IMR-90 (cell line): Measurements from ENCODE around the gene MARCHF3. TPM values are rescaled to one million over a fixed set of nuclear protein-coding genes. Genes with fewer than 3 reads are reported as not detected.

Source experiments
- ATAC-seq: fragments of 200-7000 bp; cut with Tn5 transposase; 2 replicates; pipeline ENCODE4 v1.9.1; 2020; ENCODE audit warnings: low read depth, mild to moderate bottlenecking, moderate library complexity
- BruUV-seq: library from RNA; stranded (reverse); fragments of 400-500 nt; replicated peaks from 2 replicates; lab custom pipeline; 2021; lab: Mats Ljungman, UMichigan
- CTCF ChIA-PET: fragments of 300-600 bp; formaldehyde crosslinking; extraction: SDS; loops from one replicate; lab custom pipeline; 2021; ENCODE audit warnings: antibody characterized with exemption; lab: Yijun Ruan, JAX
- POLR2A ChIA-PET: fragments of 300-600 bp; sonication (Branson Sonifier 250); formaldehyde crosslinking; loops from one replicate; lab custom pipeline; 2022; ENCODE audit warnings: antibody characterized with exemption; ENCODE audit not compliant: unreplicated experiment; lab: Charles Lee
- DNase-seq: peaks from one replicate; pipeline ENCODE4 v3.0.0; 2013
- H2AFZ ChIP-seq: replicated peaks from 2 replicates; pipeline ENCODE3; 2013; ENCODE audit warnings: low read length, mild to moderate bottlenecking; ENCODE audit not compliant: poor library complexity
- H2AK5ac ChIP-seq: 2 replicates; pipeline ENCODE4 v1.6.1; 2013; ENCODE audit warnings: low read depth, low read length, inconsistent platforms
- H2AK9ac ChIP-seq: replicated peaks from 2 replicates; pipeline ENCODE3; 2013; ENCODE audit warnings: mild to moderate bottlenecking, low read depth, low read length, moderate library complexity; ENCODE audit not compliant: poor library complexity
- H2BK120ac ChIP-seq: 2 replicates; pipeline ENCODE4 v1.6.1; 2013; ENCODE audit warnings: low read depth, low read length, inconsistent platforms
- H2BK15ac ChIP-seq: 3 replicates; pipeline ENCODE4 v1.6.1; 2013; ENCODE audit warnings: low read depth, low read length, inconsistent platforms
- H2BK20ac ChIP-seq: 2 replicates; pipeline ENCODE4 v1.6.1; 2013; ENCODE audit warnings: low read depth, mild to moderate bottlenecking, inconsistent platforms, low read length, moderate library complexity
- H2BK5ac ChIP-seq: 2 replicates; pipeline ENCODE4 v1.6.1; 2013; ENCODE audit warnings: mild to moderate bottlenecking, low read depth, low read length, inconsistent platforms; ENCODE audit not compliant: poor library complexity, severe bottlenecking
- H3K14ac ChIP-seq: replicated peaks from 2 replicates; pipeline ENCODE4 v1.6.1; 2013; ENCODE audit warnings: low read depth, low read length, inconsistent platforms
- H3K18ac ChIP-seq: 2 replicates; pipeline ENCODE4 v1.6.1; 2013; ENCODE audit warnings: low read depth, low read length, control low read depth
- H3K23ac ChIP-seq: 2 replicates; pipeline ENCODE4 v1.6.1; 2013; ENCODE audit warnings: low read depth, low read length, inconsistent platforms
- H3K27ac ChIP-seq: 2 replicates; pipeline ENCODE4 v1.5.1; 2013; ENCODE audit warnings: mild to moderate bottlenecking, control low read depth, low read length; ENCODE audit not compliant: insufficient read depth
- H3K27me3 ChIP-seq: 2 replicates; pipeline ENCODE4 v1.6.1; 2013; ENCODE audit warnings: low read length; ENCODE audit not compliant: control insufficient read depth, insufficient read depth
- H3K36me3 ChIP-seq: 2 replicates; pipeline ENCODE4 v1.6.1; 2013; ENCODE audit warnings: low read length, mixed read lengths; ENCODE audit not compliant: control insufficient read depth, insufficient read depth
- H3K4ac ChIP-seq: 2 replicates; pipeline ENCODE4 v1.6.1; 2013; ENCODE audit warnings: low read depth, low read length, inconsistent platforms
- H3K4me1 ChIP-seq: 2 replicates; pipeline ENCODE4 v1.6.1; 2013; ENCODE audit warnings: low read length, mixed read lengths; ENCODE audit not compliant: control insufficient read depth, insufficient read depth
- H3K4me2 ChIP-seq: 2 replicates; pipeline ENCODE4 v1.6.1; 2013; ENCODE audit warnings: low read depth, mild to moderate bottlenecking, control low read depth, low read length, moderate library complexity
- H3K4me3 ChIP-seq: 2 replicates; pipeline ENCODE4 v1.5.1; 2013; ENCODE audit warnings: low read depth, mild to moderate bottlenecking, control low read depth, low read length, moderate library complexity; ENCODE audit not compliant: insufficient read depth
- H3K56ac ChIP-seq: 2 replicates; pipeline ENCODE4 v1.6.1; 2013; ENCODE audit warnings: low read length, inconsistent platforms; ENCODE audit not compliant: insufficient read depth; ENCODE audit errors: extremely low read depth
- H3K79me1 ChIP-seq, 2 experiments: 2 replicates each; pipeline ENCODE4 v1.6.1; 2013; ENCODE audit warnings: low read length in 2 of 2, inconsistent platforms in 1 of 2, low read depth in 1 of 2
- H3K9ac ChIP-seq: 2 replicates; pipeline ENCODE4 v1.6.1; 2013; ENCODE audit warnings: low read depth, low read length, control low read depth
- H3K9me1 ChIP-seq: 2 replicates; pipeline ENCODE4 v1.6.1; 2013; ENCODE audit warnings: low read length, inconsistent platforms; ENCODE audit not compliant: insufficient read depth
- H3K9me3 ChIP-seq: 2 replicates; pipeline ENCODE4 v1.6.1; 2013; ENCODE audit warnings: low read length; ENCODE audit not compliant: control insufficient read depth, insufficient read depth
- H4K20me1 ChIP-seq: 2 replicates; pipeline ENCODE4 v1.6.1; 2013; ENCODE audit warnings: low read length, inconsistent platforms; ENCODE audit not compliant: insufficient read depth
- H4K5ac ChIP-seq: 2 replicates; pipeline ENCODE4 v1.6.1; 2013; ENCODE audit warnings: mild to moderate bottlenecking, low read depth, low read length, control low read depth
- H4K8ac ChIP-seq, 2 experiments: 2 replicates each; pipeline ENCODE4 v1.6.1; 2013; ENCODE audit warnings: low read depth in 2 of 2, low read length in 2 of 2, control low read depth in 1 of 2, inconsistent platforms in 1 of 2
- H4K91ac ChIP-seq: 2 replicates; pipeline ENCODE4 v1.6.1; 2013; ENCODE audit warnings: low read depth, low read length, inconsistent platforms; ENCODE audit not compliant: insufficient read depth
- BHLHE40 ChIP-seq: fragments of 150-350 bp; IDR thresholded peaks from 2 replicates; pipeline ENCODE4 v1.6.1; 2016; ENCODE audit warnings: mild to moderate bottlenecking, low read depth, low read length
- CEBPB ChIP-seq: IDR thresholded peaks from 2 replicates; pipeline ENCODE4 v1.6.1; 2012; ENCODE audit warnings: low read depth, low read length, improper control_type of control experiment
- CHD1 ChIP-seq: IDR thresholded peaks from 2 replicates; pipeline ENCODE4 v1.6.1; 2012; ENCODE audit warnings: low read depth, low read length, improper control_type of control experiment
- CTCF ChIP-seq: conservative IDR thresholded peaks from 2 replicates; pipeline ENCODE4 v1.5.1; 2012; ENCODE audit warnings: mild to moderate bottlenecking, low read depth, low read length, improper control_type of control experiment
- FOS ChIP-seq: fragments of 150-350 bp; IDR thresholded peaks from 2 replicates; pipeline ENCODE4 v1.6.1; 2016; ENCODE audit warnings: low read depth, low read length
- MAFK ChIP-seq: IDR thresholded peaks from 2 replicates; pipeline ENCODE4 v1.6.1; 2012; ENCODE audit warnings: low read depth, low read length, improper control_type of control experiment
- MAZ ChIP-seq: IDR thresholded peaks from 2 replicates; pipeline ENCODE4 v1.6.1; 2012; ENCODE audit warnings: low read depth, mild to moderate bottlenecking, low read length, improper control_type of control experiment, moderate library complexity, borderline replicate concordance
- MXI1 ChIP-seq: IDR thresholded peaks from 2 replicates; pipeline ENCODE4 v1.6.1; 2012; ENCODE audit warnings: low read depth, mild to moderate bottlenecking, low read length, moderate library complexity, borderline replicate concordance
- NFE2L2 ChIP-seq: fragments of 150-350 bp; IDR thresholded peaks from 2 replicates; pipeline ENCODE4 v1.6.1; 2016; ENCODE audit warnings: low read depth, mild to moderate bottlenecking, low read length
- POLR2A ChIP-seq: IDR thresholded peaks from 2 replicates; pipeline ENCODE4 v1.6.1; 2012; ENCODE audit warnings: mild to moderate bottlenecking, low read depth, low read length
- RAD21 ChIP-seq: IDR thresholded peaks from 2 replicates; pipeline ENCODE4 v1.6.1; 2012; ENCODE audit warnings: low read length, improper control_type of control experiment
- RCOR1 ChIP-seq: IDR thresholded peaks from 2 replicates; pipeline ENCODE4 v1.6.1; 2012; ENCODE audit warnings: mild to moderate bottlenecking, low read length, improper control_type of control experiment; ENCODE audit not compliant: insufficient replicate concordance
- RFX5 ChIP-seq: IDR thresholded peaks from 2 replicates; pipeline ENCODE4 v1.8.0; 2012; ENCODE audit warnings: low read depth, mild to moderate bottlenecking, low read length, moderate library complexity
- SMC3 ChIP-seq: fragments of 150-350 bp; IDR thresholded peaks from 2 replicates; pipeline ENCODE4 v1.6.1; 2016; ENCODE audit warnings: low read depth, mild to moderate bottlenecking, antibody characterized with exemption, low read length, moderate library complexity
- USF2 ChIP-seq: fragments of 150-350 bp; IDR thresholded peaks from 2 replicates; pipeline ENCODE4 v1.6.1; 2017; ENCODE audit warnings: mild to moderate bottlenecking, antibody characterized with exemption, low read length, low read depth
- WGBS, 2 experiments: methylation state at CpG; one replicate each; pipeline versions ENCODE4 v1.1.5 to v1.1.7; 2013; ENCODE audit warnings: missing lambda C conversion rate in 2 of 2; ENCODE audit not compliant: insufficient read length in 1 of 2; ENCODE audit errors: extremely low coverage in 2 of 2; 5-methylcytosine and 5-hydroxymethylcytosine counted together
- dilution Hi-C: fragments of 300-500 bp; cut with HindIII; formaldehyde crosslinking; loops from one replicate; pipeline ENCODE4 v1.14.3; 2018; ENCODE audit warnings: low sequenced_read_pairs; ENCODE audit not compliant: unreplicated experiment
- in situ Hi-C: fragments of 300-500 bp; cut with MboI; formaldehyde crosslinking; loops from 3 replicates; pipeline ENCODE4 v1.14.3; 2019; ENCODE audit warnings: low sequenced_read_pairs, inconsistent platforms, mixed read lengths
- intact Hi-C: fragments of 100-400 bp; cut with micrococcal nuclease; formaldehyde crosslinking; loops from 2 replicates; pipeline ENCODE4 v1.10.0; 2022
- polyA plus RNA-seq, 3 experiments: library from polyadenylated mRNA; depleted of rRNA; stranded (reverse); fragments of >200 nt; gene quantifications; 2 replicates each; pipeline ENCODE4 v1.2.3, GENCODE V29; 2012; ENCODE audit warnings: low replicate concordance in 1 of 3
- total RNA-seq: library from RNA; depleted of rRNA; stranded (reverse); fragments of >200 nt; gene quantifications from 2 replicates; pipeline ENCODE4 v1.2.3, GENCODE V29; 2012
- TF ChIP-seq, protein P1 (sequence below): fragments of 150-350 bp; IDR thresholded peaks from 2 replicates; pipeline ENCODE4 v1.6.1; 2016; ENCODE audit warnings: low read depth, mild to moderate bottlenecking, low read length, moderate library complexity, borderline replicate concordance

Gene MARCHF3
- total and polyA plus RNA-seq, 2 of the 4 experiments (the other 2 are of a cell fraction), result 11.2 to 18.8 TPM

DNA sequence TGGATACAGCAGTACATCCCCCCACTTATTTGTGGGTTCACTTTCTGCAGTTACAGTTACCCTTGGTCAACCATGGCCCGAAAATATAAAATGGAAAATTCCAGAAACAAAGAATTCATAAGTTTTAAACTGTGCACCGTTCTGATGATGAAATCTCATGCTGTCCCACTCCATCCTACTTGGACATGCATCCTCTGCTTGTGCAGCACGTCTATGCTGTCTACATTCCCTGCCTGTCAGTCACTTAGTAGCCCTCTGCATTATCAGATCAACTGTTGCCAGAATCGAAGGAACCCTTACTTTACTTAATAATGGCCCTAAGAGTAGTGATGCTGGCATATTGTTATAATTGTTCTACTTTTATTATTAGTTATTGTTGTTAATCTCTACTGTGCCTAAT is 14.6 kb downstream of the MARCHF3 start:
- H3K18ac ChIP-seq, result no peak overlapping the region
- no CpG with 5 or more reads among the region's 4 CpGs for WGBS, 2 experiments
- POLR2A ChIA-PET, result no interaction called here
- BruUV-seq, result no TSS peak
- in situ Hi-C loops (no loop called here), dilution Hi-C loops (no loop called here), intact Hi-C loops (no loop called here)
- TF ChIP-seq USF2, result no peak
- TF ChIP-seq RCOR1, result no peak
- no peak for TF ChIP-seq FOS
- no peak for TF ChIP-seq RAD21
- no peak for TF ChIP-seq MAFK
- no peak for TF ChIP-seq RFX5
- no peak for TF ChIP-seq SMC3
- no peak for TF ChIP-seq NFE2L2
- no peak for TF ChIP-seq BHLHE40
- TF ChIP-seq, protein P1, sequence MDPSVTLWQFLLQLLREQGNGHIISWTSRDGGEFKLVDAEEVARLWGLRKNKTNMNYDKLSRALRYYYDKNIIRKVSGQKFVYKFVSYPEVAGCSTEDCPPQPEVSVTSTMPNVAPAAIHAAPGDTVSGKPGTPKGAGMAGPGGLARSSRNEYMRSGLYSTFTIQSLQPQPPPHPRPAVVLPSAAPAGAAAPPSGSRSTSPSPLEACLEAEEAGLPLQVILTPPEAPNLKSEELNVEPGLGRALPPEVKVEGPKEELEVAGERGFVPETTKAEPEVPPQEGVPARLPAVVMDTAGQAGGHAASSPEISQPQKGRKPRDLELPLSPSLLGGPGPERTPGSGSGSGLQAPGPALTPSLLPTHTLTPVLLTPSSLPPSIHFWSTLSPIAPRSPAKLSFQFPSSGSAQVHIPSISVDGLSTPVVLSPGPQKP, result no peak
- TF ChIP-seq CEBPB, result no peak; the same call in 1 of the 2 replicates
- TF ChIP-seq CTCF, result no peak
- no peak for TF ChIP-seq MXI1
- TF ChIP-seq CHD1, result no peak
- TF ChIP-seq MAZ, result no peak
- TF ChIP-seq POLR2A, result no peak
- H2BK5ac ChIP-seq, result no peak overlapping the region
- no peak overlapping the region; a peak in 1 of 4 replicates for H4K8ac ChIP-seq
- CTCF ChIA-PET, result no interaction called here
- H3K9me1 ChIP-seq, result peaks cover 3% of the 10 kb centered on the region; the same call in 1 of the 2 replicates
- H2BK20ac ChIP-seq, result no peak overlapping the region
- H3K27me3 ChIP-seq, result no peaks in the 10 kb centered on the region
- ATAC-seq (no peak), DNase-seq (no peak)
- no peak overlapping the region for H3K56ac ChIP-seq
- peaks cover 13 to 27% of the 10 kb centered on the region in 2 experiments for H3K79me1 ChIP-seq
- no peak overlapping the region for H2AK5ac ChIP-seq
- no peak overlapping the region for H3K27ac ChIP-seq
- H2AK9ac ChIP-seq, result no peak overlapping the region
- H4K20me1 ChIP-seq, result no peaks in the 10 kb centered on the region
- no peak overlapping the region for H4K91ac ChIP-seq
- H2BK120ac ChIP-seq, result no peak overlapping the region
- H3K4ac ChIP-seq, result no peak overlapping the region
- no peak overlapping the region for H2AFZ ChIP-seq
- no peak overlapping the region for H3K23ac ChIP-seq
- no peaks in the 10 kb centered on the region for H3K9me3 ChIP-seq
- no peak overlapping the region for H2BK15ac ChIP-seq
- peaks cover 3% of the 10 kb centered on the region; the same call in 1 of the 2 replicates for H3K4me1 ChIP-seq
- no peak overlapping the region for H3K9ac ChIP-seq
- H3K4me3 ChIP-seq, result no peak overlapping the region
- no peak overlapping the region for H3K4me2 ChIP-seq
- no peak overlapping the region for H4K5ac ChIP-seq
- no peaks in the 10 kb centered on the region for H3K36me3 ChIP-seq
- H3K14ac ChIP-seq, result 0 out of 2 replicates have a peak overlapping the region, but pooled peaks have one; percentile 17
